ENCODE measurements around the gene FGFR3.

The FGFR3 gene

GRCh38 chr4:1810765-1811164 lies 17.7 kb downstream of the FGFR3 start:
- Histone ChIP-seq H3K36me3 (ENCODE audit: insufficient read depth, low read length) (peaks cover 16% of the 10 kb centered on the region), H3K9ac (ENCODE audit: low read length) (no peak overlapping the region), H2AFZ (ENCODE audit: low read length) (no peak overlapping the region), H3F3A (ENCODE audit: insufficient read depth, low read length) (no peaks in the 10 kb centered on the region), H3K27ac (ENCODE audit: low read depth, low read length, poor library complexity, severe bottlenecking) (no peak overlapping the region), H3K4me3 (ENCODE audit: low read depth, low read length, poor library complexity, severe bottlenecking) (no peak overlapping the region), H3K9me2 (ENCODE audit: low read depth, low read length) (no peaks in the 10 kb centered on the region), H3K4me1 (ENCODE audit: insufficient read depth, low read length, severe bottlenecking) (no peaks in the 10 kb centered on the region), H3K9me3 (ENCODE audit: low read length) (no peaks in the 10 kb centered on the region), H3K79me2 (ENCODE audit: insufficient read depth, low read length) (no peaks in the 10 kb centered on the region), H3K27me3 (ENCODE audit: insufficient read depth, low read length) (no peaks in the 10 kb centered on the region), H4K20me1 (ENCODE audit: insufficient read depth, low read length) (no peaks in the 10 kb centered on the region), H3K4me2 (ENCODE audit: low read length) (no peak overlapping the region)
- TF ChIP-seq EZH2 (IDR thresholded peaks at IDR 0.05; ENCODE audit: borderline replicate concordance, low read length) = no peak
- TF ChIP-seq CTCF (IDR thresholded peaks at IDR 0.05; ENCODE audit: low read length) = no peak

- H3K27ac ChIP-seq (ENCODE audit: low read depth, low read length, poor library complexity, severe bottlenecking) = no peak overlapping the region
- H3K36me3 ChIP-seq (ENCODE audit: insufficient read depth, low read length) = peaks cover 31% of the 10 kb centered on the region
- TF ChIP-seq EZH2 (IDR thresholded peaks at IDR 0.05; ENCODE audit: borderline replicate concordance, low read length) (no peak), CTCF (IDR thresholded peaks at IDR 0.05; ENCODE audit: low read length) (no peak)
- no peak overlapping the region for H3K9ac ChIP-seq (ENCODE audit: low read length)
- H3K27me3 ChIP-seq (ENCODE audit: insufficient read depth, low read length) = no peaks in the 10 kb centered on the region
- no peak overlapping the region for H3K4me3 ChIP-seq (ENCODE audit: low read depth, low read length, poor library complexity, severe bottlenecking)
- no peaks in the 10 kb centered on the region for H3F3A ChIP-seq (ENCODE audit: insufficient read depth, low read length)
- no peak overlapping the region for H3K4me2 ChIP-seq (ENCODE audit: low read length)
- no peaks in the 10 kb centered on the region for H3K4me1 ChIP-seq (ENCODE audit: insufficient read depth, low read length, severe bottlenecking)
- no peaks in the 10 kb centered on the region for H3K9me2 ChIP-seq (ENCODE audit: low read depth, low read length)
- H2AFZ ChIP-seq (ENCODE audit: low read length) = no peak overlapping the region
- H3K9me3 ChIP-seq (ENCODE audit: low read length) = no peaks in the 10 kb centered on the region
- no peaks in the 10 kb centered on the region for H4K20me1 ChIP-seq (ENCODE audit: insufficient read depth, low read length)
- H3K79me2 ChIP-seq (ENCODE audit: insufficient read depth, low read length) = no peaks in the 10 kb centered on the region
Observed at GRCh38 chr4:1812720-1813119, 19.6 kb downstream of the FGFR3 start.

GRCh38 chr4:1813231-1813630 lies 20.1 kb downstream of the FGFR3 start:
- Histone ChIP-seq H3K4me1 (ENCODE audit: insufficient read depth, low read length, severe bottlenecking) (no peaks in the 10 kb centered on the region), H3K4me2 (ENCODE audit: low read length) (no peak overlapping the region), H4K20me1 (ENCODE audit: insufficient read depth, low read length) (no peaks in the 10 kb centered on the region), H3K27ac (ENCODE audit: low read depth, low read length, poor library complexity, severe bottlenecking) (no peak overlapping the region), H3K36me3 (ENCODE audit: insufficient read depth, low read length) (peaks cover 35% of the 10 kb centered on the region), H3F3A (ENCODE audit: insufficient read depth, low read length) (no peaks in the 10 kb centered on the region), H3K9ac (ENCODE audit: low read length) (no peak overlapping the region), H3K4me3 (ENCODE audit: low read depth, low read length, poor library complexity, severe bottlenecking) (no peak overlapping the region), H3K27me3 (ENCODE audit: insufficient read depth, low read length) (no peaks in the 10 kb centered on the region), H2AFZ (ENCODE audit: low read length) (no peak overlapping the region), H3K9me2 (ENCODE audit: low read depth, low read length) (no peaks in the 10 kb centered on the region), H3K79me2 (ENCODE audit: insufficient read depth, low read length) (no peaks in the 10 kb centered on the region), H3K9me3 (ENCODE audit: low read length) (no peaks in the 10 kb centered on the region)
- TF ChIP-seq CTCF (IDR thresholded peaks at IDR 0.05; ENCODE audit: low read length) = no peak
- TF ChIP-seq EZH2 (IDR thresholded peaks at IDR 0.05; ENCODE audit: borderline replicate concordance, low read length) = no peak
